Urinary bladder (tissue), 4 donors: ENCODE data around the gene CDK19. TPM values are rescaled to one million over a fixed set of nuclear protein-coding genes. Genes with fewer than 3 reads are reported as not detected.
"Not testable (repeated sequence)": the region's sequence is repeated elsewhere in the genome, so short reads cannot be mapped to it uniquely, and the experiment has no call there.

ENCODE experiments used
- DNase-seq: peaks from one replicate; pipeline ENCODE4 v3.0.0-alpha.2; 2015; ENCODE audit errors: extremely low spot score
- H3K27ac ChIP-seq: one replicate; pipeline ENCODE4 v1.5.1; 2013; ENCODE audit warnings: low read depth, mild to moderate bottlenecking, moderate library complexity
- H3K36me3 ChIP-seq: one replicate; pipeline ENCODE4 v1.6.1; 2013; ENCODE audit warnings: mild to moderate bottlenecking, moderate library complexity; ENCODE audit not compliant: insufficient read depth
- H3K4me1 ChIP-seq: one replicate; pipeline ENCODE4 v1.6.1; 2013; ENCODE audit warnings: mild to moderate bottlenecking, moderate library complexity; ENCODE audit not compliant: insufficient read depth
- H3K4me3 ChIP-seq: one replicate; pipeline ENCODE4 v1.5.1; 2013; ENCODE audit warnings: low read depth, low read length
- WGBS: extraction: QIAGEN DNeasy Blood & Tissue Kit; methylation state at CpG from one replicate; pipeline ENCODE4 v1.1.7; 2013; 5-methylcytosine and 5-hydroxymethylcytosine counted together
- polyA plus RNA-seq: library from polyadenylated mRNA; stranded (reverse); fragments of 200-250 nt; gene quantifications from one replicate; pipeline ENCODE4 v1.2.3, GENCODE V29; 2013
- total RNA-seq: library from RNA; depleted of rRNA; stranded (reverse); fragments of >200 nt; gene quantifications from one replicate; pipeline ENCODE4 v1.2.3, GENCODE V29; 2014
- donor health status: healthy with polysubstance abuse.
- donor health status: healthy.

The CDK19 gene
- total and polyA plus RNA-seq, 2 donors: 14.0 to 32.9 TPM

- WGBS: 96% methylated on average over 4 of the region's 4 CpGs
- H3K36me3 ChIP-seq: peaks cover 1% of the 10 kb centered on the region
- no peak for DNase-seq
- H3K4me1 ChIP-seq: no peaks in the 10 kb centered on the region
- no peak overlapping the region for H3K27ac ChIP-seq
- H3K4me3 ChIP-seq: no peak overlapping the region
Measured at GRCh38 chr6:110731196-110731595, 84.1 kb downstream of the CDK19 start.

- DNase-seq: no peak
- Histone ChIP-seq H3K4me1 (no peaks in the 10 kb centered on the region), H3K4me3 (no peak overlapping the region), H3K27ac (no peak overlapping the region), H3K36me3 (no peaks in the 10 kb centered on the region)
- WGBS: 97% methylated on average over 1 of the region's 1 CpG
Measured at GRCh38 chr6:110728501-110728900, 86.8 kb downstream of the CDK19 start.

DNA sequence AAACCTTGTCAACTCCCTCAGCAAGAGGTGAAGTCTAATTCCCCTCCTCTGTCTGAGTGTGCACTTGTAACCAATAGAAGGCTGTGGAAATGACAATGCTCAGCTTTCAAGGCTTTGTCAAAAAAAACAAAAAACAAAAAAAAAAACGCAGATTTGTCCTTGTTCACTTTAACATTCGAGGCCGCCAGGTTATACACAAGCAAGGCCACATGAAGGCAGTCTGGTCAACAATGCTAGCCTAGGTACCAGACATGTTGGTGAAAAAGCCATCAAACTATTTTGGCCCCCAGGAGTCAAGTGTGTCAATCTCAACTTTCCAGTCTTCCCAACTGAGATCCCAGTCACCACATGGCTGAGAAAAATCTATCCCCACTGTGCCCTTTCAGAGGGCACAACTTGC lies 92.3 kb downstream of the CDK19 start:
- no peak overlapping the region for H3K27ac ChIP-seq
- WGBS: 90% methylated on average over 3 of the region's 3 CpGs
- DNase-seq: no peak
- no peak overlapping the region for H3K4me3 ChIP-seq
- H3K4me1 ChIP-seq: no peaks in the 10 kb centered on the region
- H3K36me3 ChIP-seq: peaks cover 3% of the 10 kb centered on the region

DNA sequence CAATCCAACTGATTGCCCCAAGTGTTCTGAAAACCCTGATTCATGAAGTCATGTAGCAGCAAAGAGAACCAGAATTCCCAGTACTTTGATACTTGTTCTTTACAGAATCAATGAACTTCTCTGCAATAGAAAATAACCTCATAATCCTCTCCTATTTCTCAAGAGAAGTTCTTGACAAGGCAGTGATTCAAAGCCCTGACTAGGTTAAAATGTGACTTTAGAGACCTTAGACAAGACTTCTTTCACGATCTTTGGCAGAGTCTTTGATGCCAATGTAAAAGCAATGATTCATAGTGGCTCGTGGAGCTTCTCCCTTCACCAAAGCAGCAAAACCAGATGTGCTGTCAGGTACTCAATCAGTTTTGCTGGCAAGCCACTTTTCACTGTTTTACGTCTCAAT lies 95.2 kb downstream of the CDK19 start:
- peaks cover 3% of the 10 kb centered on the region for H3K36me3 ChIP-seq
- DNase-seq: no peak
- WGBS: 94% methylated on average over 3 of the region's 3 CpGs
- H3K27ac ChIP-seq: no peak overlapping the region
- no peak overlapping the region for H3K4me3 ChIP-seq
- no peaks in the 10 kb centered on the region for H3K4me1 ChIP-seq

- H3K4me1 ChIP-seq, H3K4me3 ChIP-seq, DNase-seq, H3K27ac ChIP-seq, H3K36me3 ChIP-seq: not testable (repeated sequence)
- WGBS: 95% methylated on average over 7 of the region's 7 CpGs
Measured at GRCh38 chr6:110719601-110720000, 95.7 kb downstream of the CDK19 start.

GRCh38 chr6:110714143-110714542 lies 101.1 kb downstream of the CDK19 start:
- WGBS: 74% methylated on average over 1 of the region's 1 CpG
- no peak overlapping the region for H3K4me3 ChIP-seq
- no peaks in the 10 kb centered on the region for H3K4me1 ChIP-seq
- H3K27ac ChIP-seq: no peak overlapping the region
- no peak for DNase-seq
- H3K36me3 ChIP-seq: peaks cover 2% of the 10 kb centered on the region

GRCh38 chr6:110712238-110712637 lies 103.0 kb downstream of the CDK19 start:
- no peaks in the 10 kb centered on the region for H3K4me1 ChIP-seq
- no peak overlapping the region for H3K27ac ChIP-seq
- 97% methylated on average over 3 of the region's 3 CpGs for WGBS
- no peak overlapping the region for H3K4me3 ChIP-seq
- no peak for DNase-seq
- peaks cover 2% of the 10 kb centered on the region for H3K36me3 ChIP-seq

DNA sequence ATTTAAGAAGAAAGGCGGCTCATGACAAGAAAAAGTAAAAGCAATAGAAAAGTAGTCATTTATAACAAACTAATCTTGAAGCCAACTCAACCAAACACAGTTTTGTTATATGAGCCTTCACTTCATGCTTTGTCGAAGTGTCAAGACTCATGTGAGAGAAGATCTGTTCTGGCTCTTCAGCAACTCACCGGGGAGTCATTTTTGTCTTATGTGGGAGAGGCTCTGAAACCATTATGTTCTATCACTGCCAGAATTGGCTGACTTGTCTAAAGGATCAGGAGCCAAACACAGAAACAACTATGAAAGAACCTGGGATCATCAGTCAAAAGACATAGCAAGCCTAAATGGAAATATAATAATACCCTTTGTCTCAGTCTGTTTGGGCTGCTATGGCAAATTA lies 105.2 kb downstream of the CDK19 start:
- Histone ChIP-seq H3K4me3 (no peak overlapping the region), H3K36me3 (peaks cover 2% of the 10 kb centered on the region), H3K4me1 (no peaks in the 10 kb centered on the region), H3K27ac (no peak overlapping the region)
- 93% methylated on average over 3 of the region's 3 CpGs for WGBS
- no peak for DNase-seq

- Histone ChIP-seq H3K36me3 (peaks cover 2% of the 10 kb centered on the region), H3K4me3 (no peak overlapping the region), H3K4me1 (peaks cover 1% of the 10 kb centered on the region), H3K27ac (no peak overlapping the region)
- no peak for DNase-seq
- WGBS: 84% methylated on average over 2 of the region's 2 CpGs
Measured at GRCh38 chr6:110708295-110708950, 106.8 kb downstream of the CDK19 start.

- WGBS: 91% methylated on average over 5 of the region's 5 CpGs
- Histone ChIP-seq H3K36me3 (no peaks in the 10 kb centered on the region), H3K27ac (no peak overlapping the region), H3K4me3 (no peak overlapping the region), H3K4me1 (peaks cover 1% of the 10 kb centered on the region)
- DNase-seq: no peak
Measured at GRCh38 chr6:110705543-110705942, 109.7 kb downstream of the CDK19 start.

GRCh38 chr6:110703906-110704594 lies 111.2 kb downstream of the CDK19 start:
- DNase-seq: no peak
- H3K36me3 ChIP-seq: no peaks in the 10 kb centered on the region
- H3K4me3 ChIP-seq: no peak overlapping the region
- H3K27ac ChIP-seq: no peak overlapping the region
- peaks cover 1% of the 10 kb centered on the region for H3K4me1 ChIP-seq

GRCh38 chr6:110703010-110703905 lies 112.0 kb downstream of the CDK19 start:
- no peak overlapping the region for H3K27ac ChIP-seq
- 43% methylated on average over 2 of the region's 2 CpGs for WGBS
- no peak for DNase-seq
- no peak overlapping the region for H3K4me3 ChIP-seq
- H3K36me3 ChIP-seq: no peaks in the 10 kb centered on the region
- H3K4me1 ChIP-seq: peaks cover 1% of the 10 kb centered on the region

GRCh38 chr6:110699780-110700179 lies 115.5 kb downstream of the CDK19 start:
- no peaks in the 10 kb centered on the region for H3K36me3 ChIP-seq
- 91% methylated on average over 3 of the region's 3 CpGs for WGBS
- H3K4me1 ChIP-seq: peaks cover 1% of the 10 kb centered on the region
- no peak overlapping the region for H3K27ac ChIP-seq
- DNase-seq: no peak
- no peak overlapping the region for H3K4me3 ChIP-seq

DNA sequence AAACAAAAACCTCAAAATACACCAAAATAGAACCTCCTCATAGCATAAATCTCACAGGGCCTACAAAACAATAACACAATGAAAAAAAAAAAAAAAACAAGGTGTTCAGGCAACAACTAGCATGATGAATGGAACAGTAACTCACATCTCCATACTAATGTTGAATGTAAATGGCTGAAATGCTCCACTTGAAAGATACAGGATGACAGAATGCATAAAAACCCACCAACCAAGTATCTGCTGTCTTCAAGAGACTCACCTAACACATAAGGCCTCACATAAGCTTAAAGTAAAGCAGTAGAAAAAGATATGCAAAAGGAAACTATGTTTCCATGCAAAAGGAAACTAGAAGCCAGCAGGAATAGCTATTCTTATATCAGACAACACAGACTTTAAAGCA lies 121.3 kb downstream of the CDK19 start:
- no peak for DNase-seq
- no peak overlapping the region for H3K27ac ChIP-seq
- no peaks in the 10 kb centered on the region for H3K36me3 ChIP-seq
- no peaks in the 10 kb centered on the region for H3K4me1 ChIP-seq
- no peak overlapping the region for H3K4me3 ChIP-seq
